Measurements from ENCODE around the gene SORD.
A peak's percentile ranks its signal among the peaks of the same experiment; 100 is the strongest.

The SORD gene

DNA sequence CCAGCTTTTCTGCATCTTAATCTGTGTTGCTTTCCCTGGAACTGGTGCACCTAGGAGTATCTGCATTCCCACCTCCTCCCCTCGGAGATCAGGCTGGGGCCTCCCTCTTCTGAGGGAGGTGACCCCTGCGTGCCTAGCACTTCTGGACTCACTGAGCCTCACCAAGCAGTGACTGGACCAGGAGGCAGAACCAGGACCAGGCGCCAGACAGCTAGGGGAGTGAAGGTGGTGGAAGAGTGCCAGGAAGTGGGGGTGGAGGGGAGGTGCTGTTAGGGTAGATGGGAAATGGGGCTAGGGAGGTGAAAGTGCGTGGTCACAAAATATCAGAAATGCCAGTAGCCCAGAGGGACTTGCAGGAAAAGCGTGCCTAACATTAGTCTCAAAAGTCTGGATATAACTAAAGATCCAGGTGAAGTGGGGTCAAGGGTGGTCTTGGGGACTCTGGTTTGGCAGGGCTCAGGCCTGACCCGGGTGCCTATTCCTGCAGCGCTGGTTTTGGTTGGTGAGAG lies 92.4 kb downstream of the SORD start:
- no peak overlapping the region for H3K4me2 ChIP-seq
- H3K27me3 ChIP-seq: peaks cover 67% of the 10 kb centered on the region
- no peak overlapping the region for H3K27ac ChIP-seq
- peaks cover 36% of the 10 kb centered on the region for H3K9me3 ChIP-seq
- no peaks in the 10 kb centered on the region for H3K36me3 ChIP-seq
- H3K9ac ChIP-seq: no peak overlapping the region
- no peaks in the 10 kb centered on the region for H4K20me1 ChIP-seq
- no peak for TF ChIP-seq Cebpa-rat (IDR thresholded peaks at IDR 0.05)
- no peaks in the 10 kb centered on the region for H3K4me1 ChIP-seq
- no peak overlapping the region for H3K4me3 ChIP-seq

DNA sequence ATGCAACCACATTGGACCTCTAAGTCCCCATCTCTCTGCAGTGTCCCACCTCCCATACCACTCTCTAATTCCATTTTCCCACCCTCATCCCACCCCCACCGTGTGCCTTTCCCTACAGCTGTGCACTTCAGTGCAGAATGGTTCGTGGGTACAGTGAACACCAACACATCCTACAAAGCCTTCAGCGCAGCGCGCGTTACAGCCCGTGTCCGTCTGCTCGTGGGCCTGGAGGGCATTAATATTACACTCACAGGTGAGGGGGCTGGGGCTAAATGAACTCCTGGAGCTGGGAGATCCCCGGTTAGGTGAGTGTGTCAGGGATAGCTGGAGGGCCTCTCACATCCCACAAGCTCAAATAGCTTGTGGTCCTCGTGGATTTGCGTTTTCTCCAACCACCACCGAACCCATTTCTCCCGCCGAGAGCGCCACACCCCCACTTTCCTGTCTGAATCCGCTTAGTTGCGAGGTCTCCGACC lies 93.0 kb downstream of the SORD start:
- TF ChIP-seq Cebpa-rat (IDR thresholded peaks at IDR 0.05): no peak
- no peaks in the 10 kb centered on the region for H4K20me1 ChIP-seq
- peaks cover 67% of the 10 kb centered on the region for H3K27me3 ChIP-seq
- no peak overlapping the region for H3K4me2 ChIP-seq
- no peak overlapping the region for H3K4me3 ChIP-seq
- no peaks in the 10 kb centered on the region for H3K4me1 ChIP-seq
- peaks cover 36% of the 10 kb centered on the region for H3K9me3 ChIP-seq
- no peak overlapping the region for H3K27ac ChIP-seq
- no peaks in the 10 kb centered on the region for H3K36me3 ChIP-seq
- no peak overlapping the region for H3K9ac ChIP-seq

DNA sequence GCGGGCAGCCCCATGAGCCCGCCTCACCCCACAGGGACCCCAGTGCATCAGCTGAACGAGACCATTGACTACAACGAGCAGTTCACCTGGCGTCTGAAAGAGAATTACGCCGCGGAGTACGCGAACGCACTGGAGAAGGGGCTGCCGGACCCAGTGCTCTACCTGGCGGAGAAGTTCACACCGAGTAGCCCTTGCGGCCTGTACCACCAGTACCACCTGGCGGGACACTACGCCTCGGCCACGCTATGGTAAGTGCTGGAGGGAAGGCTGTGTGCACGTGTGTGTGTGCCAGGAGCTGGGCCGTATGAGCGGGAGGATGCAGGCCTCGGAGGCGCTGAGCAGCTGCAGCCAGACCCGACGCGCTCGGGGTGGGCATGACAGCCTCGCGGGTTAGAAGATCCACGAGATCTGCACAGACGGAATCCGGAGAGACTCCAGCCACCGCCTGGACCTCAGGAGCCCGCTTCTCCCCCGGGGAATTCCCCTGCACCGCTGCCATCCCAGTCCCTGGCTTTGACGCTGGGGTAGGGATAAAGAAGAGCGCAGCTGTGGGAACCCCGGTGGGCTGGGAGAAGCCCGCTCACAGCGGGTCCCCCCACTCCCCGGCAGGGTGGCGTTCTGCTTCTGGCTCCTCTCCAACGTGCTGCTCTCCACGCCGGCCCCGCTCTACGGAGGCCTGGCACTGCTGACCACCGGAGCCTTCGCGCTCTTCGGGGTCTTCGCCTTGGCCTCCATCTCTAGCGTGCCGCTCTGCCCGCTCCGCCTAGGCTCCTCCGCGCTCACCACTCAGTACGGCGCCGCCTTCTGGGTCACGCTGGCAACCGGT lies 93.7 kb downstream of the SORD start:
- Histone ChIP-seq H3K9ac (no peak overlapping the region), H3K9me3 (peaks cover 30% of the 10 kb centered on the region), H3K4me1 (no peaks in the 10 kb centered on the region), H3K27me3 (peaks cover 63% of the 10 kb centered on the region), H4K20me1 (no peaks in the 10 kb centered on the region), H3K4me3 (no peak overlapping the region), H3K27ac (no peak overlapping the region), H3K4me2 (no peak overlapping the region), H3K36me3 (no peaks in the 10 kb centered on the region)
- TF ChIP-seq Cebpa-rat (IDR thresholded peaks at IDR 0.05): no peak

DNA sequence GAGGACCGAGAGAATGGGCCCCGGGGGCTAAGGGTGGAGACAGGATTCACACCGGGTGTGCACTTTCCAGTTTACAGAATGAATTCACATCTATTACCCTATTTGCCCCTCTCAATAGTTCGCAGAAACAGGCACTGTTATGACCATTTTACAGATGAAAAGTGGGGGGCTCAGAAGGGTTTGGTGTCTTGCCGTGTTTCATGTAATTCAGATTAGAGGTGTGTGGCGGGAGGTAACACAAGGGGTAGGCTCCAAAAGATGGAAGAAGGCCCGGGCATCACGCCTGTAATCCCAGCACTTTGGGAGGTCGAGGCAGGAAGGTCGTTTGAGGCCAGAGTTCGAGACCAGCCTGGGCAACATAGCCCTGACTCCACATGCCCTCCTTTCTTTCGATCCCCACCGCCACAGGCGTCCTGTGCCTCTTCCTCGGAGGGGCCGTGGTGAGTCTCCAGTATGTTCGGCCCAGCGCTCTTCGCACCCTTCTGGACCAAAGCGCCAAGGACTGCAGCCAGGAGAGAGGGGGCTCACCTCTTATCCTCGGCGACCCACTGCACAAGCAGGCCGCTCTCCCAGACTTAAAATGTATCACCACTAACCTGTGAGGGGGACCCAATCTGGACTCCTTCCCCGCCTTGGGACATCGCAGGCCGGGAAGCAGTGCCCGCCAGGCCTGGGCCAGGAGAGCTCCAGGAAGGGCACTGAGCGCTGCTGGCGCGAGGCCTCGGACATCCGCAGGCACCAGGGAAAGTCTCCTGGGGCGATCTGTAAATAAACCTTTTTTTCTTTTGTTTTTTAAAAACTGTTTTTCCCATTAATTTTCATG lies 94.5 kb downstream of the SORD start:
- Histone ChIP-seq H3K4me1 (no peaks in the 10 kb centered on the region), H4K20me1 (no peaks in the 10 kb centered on the region), H3K9ac (no peak overlapping the region), H3K27ac (no peak overlapping the region), H3K9me3 (peaks cover 22% of the 10 kb centered on the region), H3K4me3 (no peak overlapping the region), H3K36me3 (no peaks in the 10 kb centered on the region), H3K27me3 (peaks cover 55% of the 10 kb centered on the region), H3K4me2 (peak overlapping the region; percentile 20; the same call in 1 of the 2 replicates)
- no peak for TF ChIP-seq Cebpa-rat (IDR thresholded peaks at IDR 0.05)

DNA sequence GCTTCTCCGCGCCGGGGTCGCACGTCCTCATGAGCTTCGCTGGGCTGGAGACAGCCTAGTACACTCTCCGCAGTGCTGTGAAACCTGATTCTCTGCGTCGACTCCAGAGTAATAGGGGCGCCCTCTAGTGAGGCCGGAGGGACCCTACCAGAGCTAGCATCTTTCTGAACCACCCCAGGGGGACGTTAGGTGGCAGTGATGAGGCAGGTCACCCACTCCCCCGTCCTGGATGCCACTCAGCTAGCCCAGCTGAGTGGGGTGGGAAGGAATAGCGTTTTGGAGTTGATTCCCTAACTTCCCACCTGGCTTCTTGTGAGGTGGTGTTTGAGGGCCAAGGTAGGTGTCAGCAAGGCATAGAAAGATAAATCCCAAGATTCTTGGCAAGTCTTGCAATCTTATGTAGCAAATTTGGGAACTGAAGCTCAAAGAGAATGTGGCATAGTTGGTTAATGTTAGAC lies 95.2 kb downstream of the SORD start:
- H3K27ac ChIP-seq: no peak overlapping the region
- H3K27me3 ChIP-seq: peaks cover 48% of the 10 kb centered on the region
- H3K36me3 ChIP-seq: no peaks in the 10 kb centered on the region
- H3K9me3 ChIP-seq: peaks cover 16% of the 10 kb centered on the region
- no peak for TF ChIP-seq Cebpa-rat (IDR thresholded peaks at IDR 0.05)
- no peaks in the 10 kb centered on the region for H4K20me1 ChIP-seq
- peak overlapping the region; percentile 20; the same call in 1 of the 2 replicates for H3K4me2 ChIP-seq
- no peak overlapping the region for H3K9ac ChIP-seq
- H3K4me3 ChIP-seq: no peak overlapping the region
- H3K4me1 ChIP-seq: no peaks in the 10 kb centered on the region

DNA sequence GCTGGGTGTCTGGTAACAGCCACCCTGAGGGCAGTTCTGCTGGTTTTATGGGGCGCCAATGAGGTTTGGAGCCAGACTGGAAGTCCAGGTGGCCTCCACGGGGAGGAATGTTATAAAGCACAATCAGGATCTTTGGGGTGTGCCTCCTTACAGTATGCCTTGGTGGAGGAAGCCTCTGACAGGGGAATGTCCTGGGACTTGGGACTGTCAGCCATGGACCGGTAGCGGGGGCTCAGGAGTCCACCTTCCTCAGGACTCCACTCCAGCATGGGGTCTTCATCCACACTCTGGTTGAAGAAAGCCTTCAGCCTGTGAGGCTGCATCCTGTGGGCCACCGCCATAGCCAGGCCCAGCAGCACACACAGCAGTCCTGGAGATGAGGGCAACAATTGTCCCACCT lies 96.0 kb downstream of the SORD start:
- H3K27me3 ChIP-seq: peaks cover 40% of the 10 kb centered on the region
- H3K9me3 ChIP-seq: peaks cover 7% of the 10 kb centered on the region
- H3K4me1 ChIP-seq: no peaks in the 10 kb centered on the region
- no peak for TF ChIP-seq Cebpa-rat (IDR thresholded peaks at IDR 0.05)
- H4K20me1 ChIP-seq: no peaks in the 10 kb centered on the region
- H3K36me3 ChIP-seq: no peaks in the 10 kb centered on the region
- H3K4me2 ChIP-seq: no peak overlapping the region
- no peak overlapping the region for H3K27ac ChIP-seq
- no peak overlapping the region for H3K9ac ChIP-seq
- H3K4me3 ChIP-seq: no peak overlapping the region

DNA sequence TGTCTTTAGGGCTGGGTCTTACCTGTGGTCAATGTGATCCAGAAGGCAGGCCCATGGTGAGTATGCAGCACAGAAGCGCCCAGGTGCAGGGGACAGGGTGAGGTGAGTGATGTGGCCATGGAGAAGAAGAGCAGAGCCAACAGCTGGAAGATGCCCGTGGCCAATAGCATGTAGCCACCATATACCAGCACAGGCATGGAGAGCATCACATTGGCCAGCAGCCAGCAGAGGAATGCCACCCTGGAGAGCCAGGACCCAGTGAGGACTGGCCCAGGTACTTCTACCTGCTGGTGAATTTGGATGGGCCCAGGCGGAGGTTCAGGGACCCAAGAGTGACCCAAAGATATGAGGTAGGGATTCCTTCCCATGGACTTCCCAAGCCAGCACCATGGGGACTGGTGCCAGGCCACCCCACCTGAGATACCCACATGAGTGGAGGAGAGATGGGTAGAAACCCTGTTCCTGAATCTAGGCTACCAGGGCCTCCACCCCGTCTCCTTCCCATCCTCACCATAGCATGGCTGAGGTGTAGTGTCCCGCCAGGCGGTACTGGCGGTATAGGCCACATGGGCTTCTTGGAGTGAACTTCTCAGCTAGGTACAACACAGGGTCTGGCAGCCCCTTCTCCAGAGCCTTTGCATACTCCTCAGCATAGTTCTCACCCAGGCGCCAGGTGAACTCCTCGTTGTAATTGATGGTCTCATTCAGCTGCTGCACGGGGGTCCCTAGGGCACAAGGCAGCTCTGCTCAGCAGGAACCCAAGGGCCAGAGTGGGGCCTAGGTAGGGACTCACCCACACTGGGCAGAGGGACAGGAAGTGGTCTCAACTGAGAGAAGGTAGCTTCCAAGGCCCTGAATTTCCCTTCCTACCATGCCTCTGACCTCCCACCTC lies 97.3 kb downstream of the SORD start:
- Histone ChIP-seq H3K4me2 (no peak overlapping the region), H3K9me3 (no peaks in the 10 kb centered on the region), H4K20me1 (no peaks in the 10 kb centered on the region), H3K9ac (no peak overlapping the region), H3K4me3 (no peak overlapping the region), H3K27ac (no peak overlapping the region), H3K4me1 (no peaks in the 10 kb centered on the region), H3K27me3 (peaks cover 27% of the 10 kb centered on the region), H3K36me3 (no peaks in the 10 kb centered on the region)
- TF ChIP-seq Cebpa-rat (IDR thresholded peaks at IDR 0.05): no peak

DNA sequence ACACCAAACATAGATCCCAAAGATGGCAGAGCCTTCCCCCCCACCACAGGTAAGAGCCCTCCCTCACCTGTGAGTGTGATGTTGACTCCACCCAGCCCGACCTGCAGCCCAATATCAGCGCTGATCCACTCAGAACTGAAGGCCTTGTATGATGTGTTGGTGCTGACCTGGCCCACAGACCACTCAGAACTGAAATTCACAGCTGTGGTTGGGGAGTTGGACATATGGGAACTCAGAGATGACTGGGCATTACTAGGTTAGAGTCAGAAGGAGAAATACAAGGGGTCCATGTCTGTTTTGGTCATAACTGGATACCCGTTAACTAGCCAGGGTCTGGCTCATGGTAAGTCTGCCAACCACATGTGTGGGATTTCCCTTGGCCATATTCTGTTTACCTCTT lies 98.0 kb downstream of the SORD start:
- no peak overlapping the region for H3K4me3 ChIP-seq
- H3K9ac ChIP-seq: no peak overlapping the region
- no peak for TF ChIP-seq Cebpa-rat (IDR thresholded peaks at IDR 0.05)
- no peak overlapping the region for H3K27ac ChIP-seq
- no peaks in the 10 kb centered on the region for H3K9me3 ChIP-seq
- no peaks in the 10 kb centered on the region for H3K36me3 ChIP-seq
- no peaks in the 10 kb centered on the region for H3K4me1 ChIP-seq
- no peak overlapping the region for H3K4me2 ChIP-seq
- H3K27me3 ChIP-seq: peaks cover 20% of the 10 kb centered on the region
- H4K20me1 ChIP-seq: no peaks in the 10 kb centered on the region

Data from BLaER1 (cell line).